Measurements from ENCODE around the gene NDUFA3. TPM values are rescaled to one million over a fixed set of nuclear protein-coding genes. Genes with fewer than 3 reads are reported as not detected.

NDUFA3 gene
- total RNA-seq, 2 experiments from 2014 or later = 86.3 to 92.4 TPM

DNA sequence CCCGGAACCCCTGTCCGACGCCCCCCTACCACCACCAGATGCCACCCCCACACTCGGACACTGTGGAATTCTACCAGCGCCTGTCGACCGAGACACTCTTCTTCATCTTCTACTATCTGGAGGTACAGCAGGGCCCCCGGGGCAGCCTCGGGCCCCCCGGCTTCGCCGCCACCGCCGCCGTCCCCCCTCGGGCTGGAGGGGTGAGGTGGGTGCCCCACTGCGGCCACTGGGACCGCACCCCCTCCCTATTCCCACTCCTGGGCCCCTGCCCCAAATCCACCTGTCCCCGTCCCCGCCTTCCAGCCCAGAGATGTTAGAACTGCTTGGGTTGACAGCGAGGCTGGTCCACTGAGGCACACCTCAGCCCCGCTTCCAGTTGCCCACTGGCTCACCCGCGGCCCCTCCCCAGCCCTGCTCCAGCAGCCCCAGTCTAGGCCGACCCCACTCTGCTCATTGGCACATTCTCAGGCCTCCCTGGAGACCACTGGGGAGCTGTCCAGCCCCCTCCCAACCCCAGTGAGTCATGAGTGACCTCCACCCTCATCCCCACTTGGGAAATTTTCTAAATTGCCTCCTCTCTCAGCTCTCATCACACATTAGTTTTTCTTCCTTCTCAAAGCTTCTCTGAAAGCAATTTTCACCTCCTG is 50.3 kb downstream of the NDUFA3 start:
- no TSS peak for BruUV-seq (replicated peaks)
- CTCF ChIA-PET (ENCODE audit: unreplicated experiment) = no interaction called here
- intact Hi-C loops (cut with micrococcal nuclease; ENCODE audit: unreplicated experiment) = no loop called here
- peaks cover 7% of the 10 kb centered on the region for H3K4me1 ChIP-seq (ENCODE audit: insufficient read depth, low read length, poor library complexity, severe bottlenecking)
- H2AFZ ChIP-seq (ENCODE audit: low read length) = no peak overlapping the region
- H3K36me3 ChIP-seq (ENCODE audit: insufficient read depth, low read length) = peaks cover 95% of the 10 kb centered on the region
- H4K20me1 ChIP-seq (ENCODE audit: insufficient read depth, low read length) = no peaks in the 10 kb centered on the region
- no peak overlapping the region for H3K4me2 ChIP-seq (ENCODE audit: low read length)
- no peaks in the 10 kb centered on the region for H3K9me3 ChIP-seq (ENCODE audit: low read length)
- H3K4me3 ChIP-seq (ENCODE audit: low read depth, low read length, poor library complexity, severe bottlenecking) = no peak overlapping the region
- POLR2A ChIA-PET = no interaction called here
- H3K9me2 ChIP-seq (ENCODE audit: insufficient read depth, low read length) = no peaks in the 10 kb centered on the region
- no peak for DNase-seq (ENCODE audit: low spot score)
- TF ChIP-seq, protein P1, sequence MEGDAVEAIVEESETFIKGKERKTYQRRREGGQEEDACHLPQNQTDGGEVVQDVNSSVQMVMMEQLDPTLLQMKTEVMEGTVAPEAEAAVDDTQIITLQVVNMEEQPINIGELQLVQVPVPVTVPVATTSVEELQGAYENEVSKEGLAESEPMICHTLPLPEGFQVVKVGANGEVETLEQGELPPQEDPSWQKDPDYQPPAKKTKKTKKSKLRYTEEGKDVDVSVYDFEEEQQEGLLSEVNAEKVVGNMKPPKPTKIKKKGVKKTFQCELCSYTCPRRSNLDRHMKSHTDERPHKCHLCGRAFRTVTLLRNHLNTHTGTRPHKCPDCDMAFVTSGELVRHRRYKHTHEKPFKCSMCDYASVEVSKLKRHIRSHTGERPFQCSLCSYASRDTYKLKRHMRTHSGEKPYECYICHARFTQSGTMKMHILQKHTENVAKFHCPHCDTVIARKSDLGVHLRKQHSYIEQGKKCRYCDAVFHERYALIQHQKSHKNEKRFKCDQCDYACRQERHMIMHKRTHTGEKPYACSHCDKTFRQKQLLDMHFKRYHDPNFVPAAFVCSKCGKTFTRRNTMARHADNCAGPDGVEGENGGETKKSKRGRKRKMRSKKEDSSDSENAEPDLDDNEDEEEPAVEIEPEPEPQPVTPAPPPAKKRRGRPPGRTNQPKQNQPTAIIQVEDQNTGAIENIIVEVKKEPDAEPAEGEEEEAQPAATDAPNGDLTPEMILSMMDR (conservative IDR thresholded peaks at IDR 0.05; ENCODE audit: low read length) = no peak
- no peak for TF ChIP-seq EZH2phosphoT487 (IDR thresholded peaks at IDR 0.05; ENCODE audit: borderline replicate concordance, low read depth, low read length)
- H3K79me2 ChIP-seq (ENCODE audit: insufficient read depth, low read depth, low read length) = no peaks in the 10 kb centered on the region
- H3K27ac ChIP-seq (ENCODE audit: low read depth, low read length, poor library complexity, severe bottlenecking) = no peak overlapping the region

DNA sequence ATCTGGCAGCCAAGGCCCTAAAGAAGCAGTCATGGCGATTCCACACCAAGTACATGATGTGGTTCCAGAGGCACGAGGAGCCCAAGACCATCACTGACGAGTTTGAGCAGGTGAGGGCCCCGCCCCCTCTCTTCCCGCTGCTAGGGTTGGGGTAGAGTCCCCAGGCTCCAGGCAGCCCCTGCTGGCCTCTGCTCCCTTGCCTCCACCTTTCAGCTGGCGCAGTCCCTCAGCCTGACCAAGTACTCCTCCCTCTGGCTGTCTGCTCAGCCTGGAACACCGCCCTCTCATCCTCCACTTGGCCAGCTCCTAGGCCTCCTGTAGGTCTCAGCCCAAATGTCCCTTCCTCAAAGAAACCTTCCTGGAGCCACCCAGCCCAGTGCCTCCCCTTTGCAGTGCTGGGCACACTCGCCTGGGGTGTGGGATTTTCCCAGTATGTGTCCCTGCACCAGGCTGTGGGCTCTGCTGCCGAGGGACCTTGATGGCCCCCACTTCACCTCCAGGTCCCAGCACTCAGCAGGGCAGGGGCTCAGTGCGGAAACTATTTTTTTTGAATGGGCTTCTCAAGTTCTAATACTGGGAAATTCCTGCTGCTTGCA is 51.2 kb downstream of the NDUFA3 start:
- intact Hi-C loops (cut with micrococcal nuclease; ENCODE audit: unreplicated experiment) = no loop called here
- TF ChIP-seq, protein P1 (conservative IDR thresholded peaks at IDR 0.05; ENCODE audit: low read length) = no peak
- TF ChIP-seq EZH2phosphoT487 (IDR thresholded peaks at IDR 0.05; ENCODE audit: borderline replicate concordance, low read depth, low read length) = no peak
- Histone ChIP-seq H2AFZ (ENCODE audit: low read length) (no peak overlapping the region), H3K4me3 (ENCODE audit: low read depth, low read length, poor library complexity, severe bottlenecking) (no peak overlapping the region), H3K36me3 (ENCODE audit: insufficient read depth, low read length) (peaks cover 89% of the 10 kb centered on the region), H3K79me2 (ENCODE audit: insufficient read depth, low read depth, low read length) (peaks cover 6% of the 10 kb centered on the region; the same call in 1 of the 2 replicates), H3K27ac (ENCODE audit: low read depth, low read length, poor library complexity, severe bottlenecking) (no peak overlapping the region), H4K20me1 (ENCODE audit: insufficient read depth, low read length) (no peaks in the 10 kb centered on the region), H3K9me3 (ENCODE audit: low read length) (no peaks in the 10 kb centered on the region), H3K4me1 (ENCODE audit: insufficient read depth, low read length, poor library complexity, severe bottlenecking) (peaks cover 15% of the 10 kb centered on the region), H3K9me2 (ENCODE audit: insufficient read depth, low read length) (no peaks in the 10 kb centered on the region), H3K4me2 (ENCODE audit: low read length) (no peak overlapping the region)
- ChIA-PET POLR2A (no interaction called here), CTCF (ENCODE audit: unreplicated experiment) (no interaction called here)
- DNase-seq (ENCODE audit: low spot score) = no peak
- BruUV-seq (replicated peaks) = no TSS peak

Data from OCI-LY7 (cell line).